Activated T-cell treated with anti-CD3 and anti-CD28 coated beads, Interleukin-2, amount 50 U/mL, for 72 hours (primary cell): Measurements from ENCODE around the gene RPSA. TPM values are rescaled to one million over a fixed set of nuclear protein-coding genes. Genes with fewer than 3 reads are reported as not detected.
"Not testable (repeated sequence)": the region's sequence is repeated elsewhere in the genome, so short reads cannot be mapped to it uniquely, and the experiment has no call there.

ENCODE experiments used
- ATAC-seq, 2 donors: fragments of 150-1000 bp; cut with Tn5 transposase; replicated peaks in 1 of 2; 2 replicates each; pipeline ENCODE4 v1.10.0; 2021; ENCODE audit warnings: moderate library complexity in 2 of 2, mild to moderate bottlenecking in 1 of 2
- DNase-seq, 2 donors: peaks; one replicate each; pipeline ENCODE4 v3.0.0; 2021 to 2022; ENCODE audit warnings: mixed read lengths in 1 of 2
- H3K27ac Mint-ChIP-seq: one replicate; pipeline ENCODE4 v1.8.0; 2022; ENCODE audit warnings: mild to moderate bottlenecking, moderate library complexity, mixed read lengths
- H3K27me3 Mint-ChIP-seq: one replicate; pipeline ENCODE4 v1.8.0; 2022; ENCODE audit warnings: low read depth, mixed read lengths
- H3K36me3 Mint-ChIP-seq, 2 donors: one replicate each; pipeline ENCODE4 v1.8.0; 2022; ENCODE audit warnings: mixed read lengths in 2 of 2, mild to moderate bottlenecking in 1 of 2; ENCODE audit not compliant: insufficient read depth in 2 of 2
- H3K4me1 Mint-ChIP-seq: one replicate; pipeline ENCODE4 v1.8.0; 2022; ENCODE audit warnings: low read depth, mixed read lengths
- H3K4me3 Mint-ChIP-seq, 2 donors: one replicate each; pipeline ENCODE4 v1.8.0; 2022; ENCODE audit warnings: mild to moderate bottlenecking in 2 of 2, mixed read lengths in 2 of 2, moderate library complexity in 2 of 2
- H3K9me3 Mint-ChIP-seq, 2 donors: one replicate each; pipeline ENCODE4 v1.8.0; 2022; ENCODE audit warnings: mixed read lengths in 2 of 2
- total RNA-seq, 2 donors: library from RNA; stranded (reverse); gene quantifications; one replicate each; pipeline ENCODE4 v1.2.3, GENCODE V29; 2022

RPSA gene
- total RNA-seq, 2 donors from 2014 or later, result 2,329 to 2,816 TPM

GRCh38 chr3:39457361-39457760, 50.8 kb downstream of the RPSA start:
- no peak for ATAC-seq
- Mint-ChIP-seq H3K4me3 (no peak overlapping the region), H3K9me3 (no peaks in the 10 kb centered on the region), H3K36me3 (no peaks in the 10 kb centered on the region), H3K27ac (no peak overlapping the region), H3K27me3 (peaks cover 24% of the 10 kb centered on the region), H3K4me1 (no peaks in the 10 kb centered on the region)
- DNase-seq, result no peak

- H3K36me3 Mint-ChIP-seq, H3K4me3 Mint-ChIP-seq, DNase-seq, H3K4me1 Mint-ChIP-seq, ATAC-seq, H3K9me3 Mint-ChIP-seq, H3K27ac Mint-ChIP-seq: not testable (repeated sequence)
- peaks cover 28% of the 10 kb centered on the region for H3K27me3 Mint-ChIP-seq
Measured at GRCh38 chr3:39458579-39458978, 52.1 kb downstream of the RPSA start.

GRCh38 chr3:39460677-39461076, 54.2 kb downstream of the RPSA start:
- ATAC-seq (no peak), DNase-seq (no peak)
- H3K36me3 Mint-ChIP-seq, result no peaks in the 10 kb centered on the region
- H3K9me3 Mint-ChIP-seq, result no peaks in the 10 kb centered on the region
- H3K27me3 Mint-ChIP-seq, result peaks cover 20% of the 10 kb centered on the region
- H3K4me3 Mint-ChIP-seq, result no peak overlapping the region
- H3K4me1 Mint-ChIP-seq, result no peaks in the 10 kb centered on the region
- H3K27ac Mint-ChIP-seq, result no peak overlapping the region

Other genes with a start within 250 kb of the RPSA start
- gene XIRP1, start 214.1 kb upstream of the RPSA start, total RNA-seq, result under 1 TPM; 0.09 to 0.10 TPM
- 1 to 10 TPM in 1 of 2 donors, under 1 TPM in 1; 0.79 to 2.7 TPM for gene CX3CR1, start 126.7 kb upstream of the RPSA start, total RNA-seq
- 1 to 10 TPM; 1.2 to 1.7 TPM for gene CCR8, start 77.0 kb upstream of the RPSA start, total RNA-seq
- gene SLC25A38, start 23.4 kb upstream of the RPSA start, total RNA-seq, result 10 to 100 TPM; 37.5 to 39.7 TPM
- under 1 TPM in 1 of 2 donors, not detected in 1; 0.34 TPM for gene MOBP, start 61.0 kb downstream of the RPSA start, total RNA-seq